HCT116 (cell line): ENCODE data around the gene CTTNBP2. TPM values are rescaled to one million over a fixed set of nuclear protein-coding genes. Genes with fewer than 3 reads are reported as not detected.

ENCODE experiments used
- ATAC-seq: fragments of 200-7000 bp; cut with Tn5 transposase; 2 replicates; pipeline ENCODE4 v1.9.1; 2020; ENCODE audit warnings: mild to moderate bottlenecking, moderate library complexity
- BruUV-seq: library from RNA; stranded (reverse); fragments of 400-500 nt; replicated peaks from 2 replicates; lab custom pipeline; 2021; lab: Mats Ljungman, UMichigan
- CTCF ChIA-PET: fragments of 300-600 bp; sonication (Branson Sonifier 250); formaldehyde crosslinking; loops from one replicate; lab custom pipeline; 2021; ENCODE audit warnings: antibody characterized with exemption; lab: Charles Lee
- POLR2A ChIA-PET: fragments of 300-600, 350-600 bp; sonication (Branson Sonifier 250); formaldehyde crosslinking; loops from one replicate; lab custom pipeline; 2021; ENCODE audit warnings: antibody characterized with exemption; lab: Charles Lee
- RAD21 ChIA-PET, 2 experiments: fragments of 300-600 bp; sonication (Branson Sonifier 250); formaldehyde crosslinking; loops; one replicate each; lab custom pipeline; 2023; ENCODE audit warnings: low total read pairs in 2 of 2; ENCODE audit not compliant: uncharacterized antibody in 2 of 2, unreplicated experiment in 2 of 2, low non-redundant PET in 1 of 2; lab: Charles Lee
- DNase-seq: peaks from one replicate; pipeline ENCODE4 v3.0.0-alpha.2; 2010; ENCODE audit warnings: low read depth, low spot score
- H2AFZ ChIP-seq: fragments of 200-600 bp; shearing (Covaris generic), sonication (generic); 2 replicates; pipeline ENCODE4 v1.6.1; 2017; ENCODE audit warnings: low read depth, mixed run types, mixed read lengths, antibody characterized with exemption, low read length; ENCODE audit not compliant: poor library complexity, severe bottlenecking
- H3K27ac ChIP-seq: 2 replicates; pipeline ENCODE4 v1.5.1; 2012; ENCODE audit warnings: low read depth, low read length
- H3K27me3 ChIP-seq: fragments of 200-600 bp; sonication (generic); 2 replicates; pipeline ENCODE4 v1.6.1; 2016; ENCODE audit warnings: mixed run types, low read length, mixed read lengths; ENCODE audit not compliant: insufficient read depth
- H3K36me3 ChIP-seq, 2 experiments: fragments of 200-500 bp in 1 of 2; fragments of 200-600 bp in 1 of 2; sonication (Bioruptor generic) in 1 of 2; sonication (generic) in 1 of 2; 2 replicates each; pipeline versions ENCODE4 v1.5.1 to v1.6.1; 2014 to 2016; ENCODE audit warnings: low read length in 2 of 2, inconsistent platforms in 1 of 2, mixed read lengths in 1 of 2, mixed run types in 1 of 2; ENCODE audit not compliant: insufficient read depth in 2 of 2, control insufficient read depth in 1 of 2
- H3K4me1 ChIP-seq, 2 experiments: fragments of 200-600 bp in 1 of 2; sonication (generic) in 1 of 2; 2 replicates each; pipeline versions ENCODE4 v1.5.1 to v1.6.1; 2012 to 2017; ENCODE audit warnings: low read length in 2 of 2, inconsistent platforms in 1 of 2, mild to moderate bottlenecking in 1 of 2, mixed read lengths in 1 of 2, mixed run types in 1 of 2, moderate library complexity in 1 of 2; ENCODE audit not compliant: insufficient read depth in 2 of 2, control insufficient read depth in 1 of 2
- H3K4me2 ChIP-seq: fragments of 200-600 bp; sonication (generic); 2 replicates; pipeline ENCODE4 v1.6.1; 2017; ENCODE audit warnings: mixed run types, low read length, mixed read lengths
- H3K4me3 ChIP-seq, 2 experiments: fragments of 200-600 bp in 1 of 2; sonication (generic) in 1 of 2; replicated peaks in 1 of 2; 2 replicates each; pipeline ENCODE4 v1.5.1; 2011 to 2016; ENCODE audit warnings: low read length in 2 of 2, control low read depth in 1 of 2, low read depth in 1 of 2, mild to moderate bottlenecking in 1 of 2, mixed read lengths in 1 of 2, mixed run types in 1 of 2
- H3K79me2 ChIP-seq: fragments of 200-600 bp; sonication (generic); 2 replicates; pipeline ENCODE4 v1.6.1; 2017; ENCODE audit warnings: mild to moderate bottlenecking, mixed run types, low read length, moderate library complexity, mixed read lengths; ENCODE audit not compliant: insufficient read depth
- H3K9ac ChIP-seq: fragments of 200-600 bp; sonication (generic); 2 replicates; pipeline ENCODE4 v1.6.1; 2016; ENCODE audit warnings: low read length, mixed read lengths
- H3K9me2 ChIP-seq: fragments of 200-600 bp; sonication (generic), shearing (Covaris generic); 2 replicates; pipeline ENCODE4 v1.6.1; 2017; ENCODE audit warnings: mixed run types, mild to moderate bottlenecking, moderate library complexity; ENCODE audit not compliant: insufficient read depth
- H3K9me3 ChIP-seq, 2 experiments: fragments of 200-500 bp in 1 of 2; fragments of 200-600 bp in 1 of 2; sonication (Bioruptor generic) in 1 of 2; sonication (generic) in 1 of 2; 2 replicates each; pipeline ENCODE4 v1.6.1; 2014 to 2017; ENCODE audit warnings: low read length in 2 of 2, mixed read lengths in 2 of 2, inconsistent platforms in 1 of 2, low read depth in 1 of 2, mild to moderate bottlenecking in 1 of 2, mixed run types in 1 of 2, moderate library complexity in 1 of 2; ENCODE audit not compliant: control insufficient read depth in 1 of 2, insufficient read depth in 1 of 2
- H4K20me1 ChIP-seq: fragments of 200-600 bp; sonication (generic), shearing (Covaris generic); 2 replicates; pipeline ENCODE4 v1.6.1; 2017; ENCODE audit warnings: mixed run types, mild to moderate bottlenecking, moderate library complexity; ENCODE audit not compliant: insufficient read depth
- CBX3 ChIP-seq: IDR thresholded peaks from 2 replicates; pipeline ENCODE4 v1.6.1; 2012; ENCODE audit warnings: low read depth
- CTCF ChIP-seq, 3 experiments: fragments of 200-600 bp in 1 of 3; sonication (generic) in 1 of 3; IDR thresholded peaks in 2 of 3; conservative IDR thresholded peaks in 1 of 3; 2 replicates each; pipeline ENCODE4 v1.5.1; 2012 to 2017; ENCODE audit warnings: low read depth in 2 of 3, low read length in 2 of 3, antibody characterized with exemption in 1 of 3, borderline replicate concordance in 1 of 3, control low read depth in 1 of 3, mild to moderate bottlenecking in 1 of 3, mixed read lengths in 1 of 3, mixed run types in 1 of 3, moderate library complexity in 1 of 3; ENCODE audit not compliant: insufficient read depth in 1 of 3
- EGR1 ChIP-seq: IDR thresholded peaks from 2 replicates; pipeline ENCODE4 v1.6.1; 2012; ENCODE audit warnings: low read depth
- EZH2phosphoT487 ChIP-seq: fragments of 200-600 bp; IDR thresholded peaks from 2 replicates; pipeline ENCODE4 v1.6.1; 2018; ENCODE audit warnings: antibody characterized with exemption, borderline replicate concordance
- FOSL1 ChIP-seq: IDR thresholded peaks from 2 replicates; pipeline ENCODE4 v1.6.1; 2012; ENCODE audit warnings: low read depth
- JUND ChIP-seq: IDR thresholded peaks from 2 replicates; pipeline ENCODE4 v1.6.1; 2012
- MAX ChIP-seq: IDR thresholded peaks from 2 replicates; pipeline ENCODE4 v1.6.1; 2012
- POLR2A ChIP-seq: IDR thresholded peaks from 2 replicates; pipeline ENCODE4 v1.7.0; 2011; ENCODE audit warnings: borderline replicate concordance; ENCODE audit not compliant: insufficient read depth, insufficient read length; ENCODE audit errors: extremely low read depth
- SIN3A ChIP-seq: IDR thresholded peaks from 2 replicates; pipeline ENCODE4 v1.6.1; 2012; ENCODE audit warnings: low read depth
- SP1 ChIP-seq: IDR thresholded peaks from 2 replicates; pipeline ENCODE4 v1.6.1; 2012; ENCODE audit warnings: low read depth
- SRF ChIP-seq: IDR thresholded peaks from 2 replicates; pipeline ENCODE4 v1.6.1; 2012; ENCODE audit warnings: low read depth
- TCF7L2 ChIP-seq: IDR thresholded peaks from 2 replicates; pipeline ENCODE4 v1.7.0; 2011; ENCODE audit warnings: borderline replicate concordance, inconsistent platforms; ENCODE audit not compliant: insufficient read depth, insufficient read length; ENCODE audit errors: extremely low read depth
- YY1 ChIP-seq: IDR thresholded peaks from 2 replicates; pipeline ENCODE4 v1.6.1; 2011; ENCODE audit warnings: low read length, low read depth, moderate library complexity, mild to moderate bottlenecking; ENCODE audit not compliant: insufficient replicate concordance; ENCODE audit errors: extremely low read depth
- ZFX ChIP-seq: fragments of 450-650 bp; IDR thresholded peaks from 2 replicates; pipeline ENCODE4 v1.6.1; 2017
- intact Hi-C: fragments of 100-400 bp; cut with micrococcal nuclease; formaldehyde crosslinking; loops from 2 replicates; pipeline ENCODE4 v1.10.0; 2022
- total RNA-seq: library from RNA; stranded (reverse); gene quantifications from one replicate; pipeline ENCODE4 v1.2.1, GENCODE V29; 2021; ENCODE audit not compliant: unreplicated experiment
- TF ChIP-seq, protein P1 (sequence below): IDR thresholded peaks from 2 replicates; pipeline ENCODE4 v1.6.1; 2012

The CTTNBP2 gene
- total RNA-seq, 1 experiment from 2014 or later: 5.4 TPM

GRCh38 chr7:117683430-117684175 lies 189.6 kb downstream of the CTTNBP2 start:
- no peak overlapping the region for H3K9ac ChIP-seq
- ChIA-PET CTCF (no interaction called here), RAD21 (no interaction called here), POLR2A (no interaction called here)
- intact Hi-C loops: no loop called here
- no peak overlapping the region for H3K4me2 ChIP-seq
- H3K4me3 ChIP-seq: no peak overlapping the region
- H3K79me2 ChIP-seq: no peaks in the 10 kb centered on the region
- H3K9me2 ChIP-seq: no peaks in the 10 kb centered on the region
- H2AFZ ChIP-seq: no peak overlapping the region
- H3K27me3 ChIP-seq: no peaks in the 10 kb centered on the region
- no peaks in the 10 kb centered on the region for H4K20me1 ChIP-seq
- H3K9me3 ChIP-seq: no peaks in the 10 kb centered on the region
- DNase-seq (no peak), ATAC-seq (no peak)
- TF ChIP-seq MAX (no peak), EZH2phosphoT487 (no peak), SIN3A (no peak), CBX3 (no peak), CTCF (IDR thresholded peaks at IDR 0.05 in 2 of 3, conservative IDR thresholded peaks at IDR 0.05 in 1 of 3; ENCODE audit: borderline replicate concordance in 1 of 3, insufficient read depth in 1 of 3, low read depth in 2 of 3, low read length in 2 of 3) (no peak), TCF7L2 (no peak), POLR2A (no peak), SP1 (no peak), ZFX (no peak), FOSL1 (no peak), JUND (no peak), YY1 (no peak), EGR1 (no peak), SRF (no peak)
- TF ChIP-seq, protein P1, sequence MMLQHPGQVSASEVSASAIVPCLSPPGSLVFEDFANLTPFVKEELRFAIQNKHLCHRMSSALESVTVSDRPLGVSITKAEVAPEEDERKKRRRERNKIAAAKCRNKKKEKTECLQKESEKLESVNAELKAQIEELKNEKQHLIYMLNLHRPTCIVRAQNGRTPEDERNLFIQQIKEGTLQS: no peak
- BruUV-seq: no TSS peak
- H3K4me1 ChIP-seq: no peaks in the 10 kb centered on the region
- H3K36me3 ChIP-seq: no peaks in the 10 kb centered on the region
- H3K27ac ChIP-seq: no peak overlapping the region
